Neural progenitor cell (in vitro differentiated cells): ENCODE results near the gene STK11IP. TPM values are rescaled to one million over a fixed set of nuclear protein-coding genes. Genes with fewer than 3 reads are reported as not detected.

Experiments
- DNase-seq: peaks from one replicate; pipeline ENCODE4 v3.0.0-alpha.2; 2016; ENCODE audit warnings: low spot score
- H2AFZ ChIP-seq: fragments of 200-600 bp; sonication (generic); replicated peaks from 2 replicates; pipeline ENCODE4 v1.6.1; 2016; ENCODE audit warnings: antibody characterized with exemption
- H3F3A ChIP-seq: fragments of 200-600 bp; sonication (generic); 2 replicates; pipeline ENCODE4 v1.6.1; 2016; ENCODE audit warnings: antibody characterized with exemption, low read depth
- H3K27ac ChIP-seq: fragments of 200-600 bp; sonication (generic); 2 replicates; pipeline ENCODE4 v1.5.1; 2016; ENCODE audit warnings: mild to moderate bottlenecking
- H3K27me3 ChIP-seq: fragments of 200-600 bp; sonication (generic); 2 replicates; pipeline ENCODE4 v1.6.1; 2016; ENCODE audit warnings: mild to moderate bottlenecking, moderate library complexity
- H3K36me3 ChIP-seq: fragments of 200-600 bp; sonication (generic); 2 replicates; pipeline ENCODE4 v1.5.1; 2016
- H3K4me1 ChIP-seq: fragments of 200-600 bp; sonication (generic); 2 replicates; pipeline ENCODE4 v1.6.1; 2016; ENCODE audit warnings: mixed run types
- H3K4me2 ChIP-seq: fragments of 200-600 bp; sonication (generic); 2 replicates; pipeline ENCODE4 v1.6.1; 2016
- H3K4me3 ChIP-seq: fragments of 200-600 bp; sonication (generic); 2 replicates; pipeline ENCODE4 v1.5.1; 2016
- H3K79me2 ChIP-seq: fragments of 200-600 bp; sonication (generic); 2 replicates; pipeline ENCODE4 v1.6.1; 2016; ENCODE audit warnings: low read depth
- H3K9ac ChIP-seq: fragments of 200-600 bp; sonication (generic); 2 replicates; pipeline ENCODE4 v1.6.1; 2016
- H3K9me3 ChIP-seq: fragments of 200-600 bp; sonication (generic); 2 replicates; pipeline ENCODE4 v1.5.1; 2016; ENCODE audit warnings: low read depth
- H4K20me1 ChIP-seq: fragments of 200-600 bp; sonication (generic); 2 replicates; pipeline ENCODE4 v1.6.1; 2016; ENCODE audit warnings: low read depth
- H3K27ac Mint-ChIP-seq: 3 replicates; pipeline ENCODE4 v1.8.0; 2021; ENCODE audit warnings: mixed read lengths
- H3K27me3 Mint-ChIP-seq: 2 replicates; pipeline ENCODE4 v1.8.0; 2022; ENCODE audit warnings: low read depth, mild to moderate bottlenecking, inconsistent platforms, moderate library complexity, mixed read lengths; ENCODE audit not compliant: insufficient read depth
- H3K36me3 Mint-ChIP-seq: 3 replicates; pipeline ENCODE4 v1.8.0; 2021; ENCODE audit warnings: mixed read lengths
- H3K4me1 Mint-ChIP-seq: 3 replicates; pipeline ENCODE4 v1.8.0; 2021; ENCODE audit warnings: mixed read lengths
- H3K4me3 Mint-ChIP-seq: 3 replicates; pipeline ENCODE4 v1.8.0; 2021; ENCODE audit warnings: mild to moderate bottlenecking, moderate library complexity, mixed read lengths
- H3K9me3 Mint-ChIP-seq: 3 replicates; pipeline ENCODE4 v1.8.0; 2020; ENCODE audit warnings: mixed read lengths
- EZH2 ChIP-seq: fragments of 200-600 bp; sonication (generic); IDR thresholded peaks from 2 replicates; pipeline ENCODE4 v1.6.1; 2017; ENCODE audit warnings: antibody characterized with exemption, mild to moderate bottlenecking, moderate library complexity
- EZH2phosphoT487 ChIP-seq: fragments of 200-600 bp; sonication (generic); IDR thresholded peaks from 2 replicates; pipeline ENCODE4 v1.6.1; 2017; ENCODE audit warnings: antibody characterized with exemption
- total RNA-seq: library from RNA; depleted of rRNA; stranded (reverse); fragments of >200 nt; gene quantifications from 2 replicates; pipeline ENCODE4 v1.2.3, GENCODE V29; 2015; ENCODE audit warnings: low replicate concordance
- TF ChIP-seq, protein P1 (sequence below): fragments of 200-600 bp; sonication (generic); IDR thresholded peaks from 2 replicates; pipeline ENCODE4 v1.5.1; 2017; ENCODE audit warnings: antibody characterized with exemption, mild to moderate bottlenecking

STK11IP gene
- total RNA-seq, 1 donor from 2014 or later: 16.8 TPM

- H3K27me3 ChIP-seq: peaks cover 17% of the 10 kb centered on the region
- H3K9ac ChIP-seq: no peak overlapping the region
- Mint-ChIP-seq H3K4me1 (peaks cover 33% of the 10 kb centered on the region), H3K27ac (no peak overlapping the region), H3K9me3 (peaks cover 2% of the 10 kb centered on the region), H3K27me3 (peaks cover 10% of the 10 kb centered on the region), H3K36me3 (peaks cover 23% of the 10 kb centered on the region), H3K4me3 (peak overlapping the region; percentile 77)
- peaks cover 10% of the 10 kb centered on the region for H3K79me2 ChIP-seq
- H3K9me3 ChIP-seq: no peaks in the 10 kb centered on the region
- peaks cover 19% of the 10 kb centered on the region for H4K20me1 ChIP-seq
- peaks cover 8% of the 10 kb centered on the region for H3K4me1 ChIP-seq
- H3K36me3 ChIP-seq: no peaks in the 10 kb centered on the region
- TF ChIP-seq EZH2phosphoT487 (no peak), EZH2 (peak; percentile 24)
- TF ChIP-seq, protein P1, sequence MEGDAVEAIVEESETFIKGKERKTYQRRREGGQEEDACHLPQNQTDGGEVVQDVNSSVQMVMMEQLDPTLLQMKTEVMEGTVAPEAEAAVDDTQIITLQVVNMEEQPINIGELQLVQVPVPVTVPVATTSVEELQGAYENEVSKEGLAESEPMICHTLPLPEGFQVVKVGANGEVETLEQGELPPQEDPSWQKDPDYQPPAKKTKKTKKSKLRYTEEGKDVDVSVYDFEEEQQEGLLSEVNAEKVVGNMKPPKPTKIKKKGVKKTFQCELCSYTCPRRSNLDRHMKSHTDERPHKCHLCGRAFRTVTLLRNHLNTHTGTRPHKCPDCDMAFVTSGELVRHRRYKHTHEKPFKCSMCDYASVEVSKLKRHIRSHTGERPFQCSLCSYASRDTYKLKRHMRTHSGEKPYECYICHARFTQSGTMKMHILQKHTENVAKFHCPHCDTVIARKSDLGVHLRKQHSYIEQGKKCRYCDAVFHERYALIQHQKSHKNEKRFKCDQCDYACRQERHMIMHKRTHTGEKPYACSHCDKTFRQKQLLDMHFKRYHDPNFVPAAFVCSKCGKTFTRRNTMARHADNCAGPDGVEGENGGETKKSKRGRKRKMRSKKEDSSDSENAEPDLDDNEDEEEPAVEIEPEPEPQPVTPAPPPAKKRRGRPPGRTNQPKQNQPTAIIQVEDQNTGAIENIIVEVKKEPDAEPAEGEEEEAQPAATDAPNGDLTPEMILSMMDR: no peak
- DNase-seq: peak; percentile 65
- peaks cover 17% of the 10 kb centered on the region for H3F3A ChIP-seq
- peak overlapping the region; percentile 55 for H2AFZ ChIP-seq
- peak overlapping the region; percentile 69 for H3K4me3 ChIP-seq
- H3K27ac ChIP-seq: no peak overlapping the region
- peak overlapping the region; percentile 93 for H3K4me2 ChIP-seq
Measured at GRCh38 chr2:219570194-219570923, 27.3 kb upstream of the STK11IP start.

GRCh38 chr2:219570924-219571310, 26.7 kb upstream of the STK11IP start:
- H3K4me2 ChIP-seq: peak overlapping the region; percentile 93
- peaks cover 12% of the 10 kb centered on the region for H3K4me1 ChIP-seq
- peaks cover 17% of the 10 kb centered on the region for H3K27me3 ChIP-seq
- H3K27me3 Mint-ChIP-seq: peaks cover 8% of the 10 kb centered on the region
- H3F3A ChIP-seq: peaks cover 17% of the 10 kb centered on the region
- H3K9me3 Mint-ChIP-seq: peaks cover 2% of the 10 kb centered on the region
- TF ChIP-seq EZH2 (peak; percentile 26), EZH2phosphoT487 (no peak)
- TF ChIP-seq, protein P1: no peak
- no peak overlapping the region for H3K9ac ChIP-seq
- H3K36me3 Mint-ChIP-seq: peaks cover 22% of the 10 kb centered on the region
- H2AFZ ChIP-seq: peak overlapping the region; percentile 55
- H3K27ac ChIP-seq: no peak overlapping the region
- H3K27ac Mint-ChIP-seq: no peak overlapping the region
- H3K9me3 ChIP-seq: no peaks in the 10 kb centered on the region
- no peaks in the 10 kb centered on the region for H3K36me3 ChIP-seq
- H4K20me1 ChIP-seq: peaks cover 19% of the 10 kb centered on the region
- H3K4me3 Mint-ChIP-seq: peak overlapping the region; percentile 64
- peaks cover 10% of the 10 kb centered on the region for H3K79me2 ChIP-seq
- peak; percentile 60 for DNase-seq
- peak overlapping the region; percentile 69 for H3K4me3 ChIP-seq
- H3K4me1 Mint-ChIP-seq: peaks cover 39% of the 10 kb centered on the region

- Histone ChIP-seq H3K9ac (no peak within 1 kb of the TSS), H3K27me3 (peaks cover 17% of the 10 kb centered on the region), H2AFZ (peak within 1 kb of the TSS; percentile 55), H3K27ac (no peak within 1 kb of the TSS), H3K9me3 (no peaks in the 10 kb centered on the region), H3K4me1 (peaks cover 19% of the 10 kb centered on the region), H3K79me2 (peaks cover 10% of the 10 kb centered on the region), H3K36me3 (no peaks in the 10 kb centered on the region), H3F3A (peaks cover 18% of the 10 kb centered on the region), H4K20me1 (peaks cover 19% of the 10 kb centered on the region), H3K4me2 (peak within 1 kb of the TSS; percentile 93), H3K4me3 (peak within 1 kb of the TSS; percentile 69)
- Mint-ChIP-seq H3K9me3 (no peaks in the 10 kb centered on the region), H3K27me3 (peaks cover 9% of the 10 kb centered on the region), H3K4me1 (peaks cover 43% of the 10 kb centered on the region), H3K27ac (peak within 1 kb of the TSS; percentile 70), H3K36me3 (peaks cover 16% of the 10 kb centered on the region), H3K4me3 (peak within 1 kb of the TSS; percentile 76)
- DNase-seq: peak; percentile 91
- peak; percentile 32 for TF ChIP-seq EZH2
- TF ChIP-seq EZH2phosphoT487: no peak
- TF ChIP-seq, protein P1: no peak
Measured at GRCh38 chr2:219571311-219572236, 26.1 kb upstream of the STK11IP start, which contains the start of gene OBSL1. Gene OBSL1 (minus strand): TSS chr2:219571539. CDS start chr2:219571232, 307 bp downstream.
